NK-92 treated with Interleukin-12 subunit alpha and Interleukin-12 subunit beta, amount 100 ng/mL, for 24 hours (cell line): ENCODE results near the gene MTRR.

Experiments
- DNase-seq: peaks from one replicate; lab custom pipeline; 2025; lab: John Stamatoyannopoulos, UW

Gene MTRR

DNA sequence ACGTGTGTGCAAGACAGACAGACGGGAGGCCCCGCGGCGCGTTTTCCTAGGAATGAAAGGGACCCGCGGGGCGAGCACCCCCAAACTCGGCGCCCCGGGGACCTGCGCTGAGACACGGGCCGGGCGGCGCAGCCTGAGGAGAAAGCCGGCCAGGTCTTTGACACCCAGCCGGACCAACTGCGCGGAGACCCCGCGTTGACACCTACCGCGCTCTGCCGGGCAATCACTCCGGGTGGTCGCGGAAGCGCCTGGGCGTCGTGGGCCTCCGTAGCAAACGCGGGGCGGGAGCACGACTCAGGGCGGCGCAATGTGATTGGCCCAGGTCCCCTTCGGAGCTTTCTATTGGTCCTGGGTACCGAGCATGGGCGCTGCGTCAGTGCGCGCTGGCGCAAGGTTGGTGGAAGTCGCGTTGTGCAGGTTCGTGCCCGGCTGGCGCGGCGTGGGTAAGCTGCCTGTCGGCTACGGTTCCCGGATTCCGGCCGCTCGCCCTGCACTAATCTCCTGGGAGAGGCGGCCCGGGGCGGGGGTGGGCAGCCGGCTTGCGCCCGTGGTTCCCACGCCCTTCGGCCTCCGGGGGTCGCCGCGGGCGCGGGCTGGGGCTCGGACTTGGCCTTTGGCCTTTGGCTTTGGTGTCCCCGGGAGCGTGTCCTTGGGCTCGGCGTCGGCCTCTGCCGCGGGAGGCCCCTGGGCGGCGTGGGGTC is at the start of gene MTRR, which contains the start of gene FASTKD3:
MTRR (plus strand) TSS at position 376 of the 701 bp plus-strand sequence. CDS start 1,647 bp downstream, outside the sequence.
FASTKD3 (minus strand) TSS at position 259 of the 701 bp plus-strand sequence. CDS start 948 bp downstream, outside the sequence.
- DNase-seq = peak; percentile 89

DNA sequence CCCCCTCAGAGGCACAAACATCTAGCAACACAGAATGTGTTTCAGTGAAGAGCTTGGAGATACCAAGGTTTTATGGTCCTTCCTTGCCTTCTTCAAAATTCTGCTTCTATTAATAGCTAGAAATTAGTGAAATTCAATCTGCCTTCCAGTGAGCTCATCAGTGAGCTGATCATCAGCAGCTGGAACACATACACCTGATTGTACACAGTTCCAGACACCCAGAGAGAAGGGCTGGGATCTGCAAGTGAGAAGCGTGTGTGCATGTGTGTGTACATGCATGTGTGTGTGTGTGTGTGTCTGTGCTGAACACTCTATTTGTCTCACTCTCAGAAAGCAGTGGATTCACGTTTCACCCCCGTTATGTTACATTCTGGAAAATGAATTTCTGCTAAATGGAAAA is 46.5 kb upstream of the MTRR start:
- DNase-seq = no peak

DNA sequence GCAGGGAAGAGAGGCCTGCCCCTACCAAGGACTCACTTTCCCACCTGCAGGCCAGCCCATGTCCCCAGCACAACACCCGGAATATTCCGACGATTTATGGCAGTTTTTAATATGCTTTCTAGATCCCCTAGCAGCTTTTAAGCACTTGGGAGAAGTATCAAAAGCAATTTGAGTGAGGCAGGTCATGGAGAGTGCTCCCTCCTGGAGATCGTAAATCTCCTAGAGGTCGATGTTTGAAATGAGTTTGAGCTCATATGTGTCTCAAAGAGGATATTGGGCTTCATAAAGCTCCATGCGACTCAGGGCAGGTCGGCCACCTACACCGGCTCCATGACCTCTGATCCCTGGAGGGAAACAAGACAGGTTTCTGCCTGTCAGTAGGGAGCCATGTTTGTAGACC is 45.4 kb upstream of the MTRR start:
- no peak for DNase-seq

DNA sequence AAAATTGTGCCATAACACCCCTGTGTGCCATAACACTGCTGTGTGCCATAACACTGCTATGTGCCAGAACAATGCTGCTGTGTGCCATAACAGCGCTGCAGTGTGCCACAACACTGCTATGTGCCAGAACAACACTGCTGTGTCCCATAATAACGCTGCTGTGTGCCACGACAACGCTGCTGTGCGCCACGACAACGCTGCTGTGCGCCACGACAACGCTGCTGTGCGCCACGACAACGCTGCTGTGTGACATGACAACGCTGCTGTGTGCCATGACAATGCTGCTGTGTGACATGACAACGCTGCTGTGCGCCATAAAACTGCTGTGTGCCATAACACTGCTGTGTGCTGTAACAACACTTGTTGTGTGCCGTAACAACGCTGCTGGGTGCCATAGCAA is 44.0 kb upstream of the MTRR start:
- DNase-seq = no peak

DNA sequence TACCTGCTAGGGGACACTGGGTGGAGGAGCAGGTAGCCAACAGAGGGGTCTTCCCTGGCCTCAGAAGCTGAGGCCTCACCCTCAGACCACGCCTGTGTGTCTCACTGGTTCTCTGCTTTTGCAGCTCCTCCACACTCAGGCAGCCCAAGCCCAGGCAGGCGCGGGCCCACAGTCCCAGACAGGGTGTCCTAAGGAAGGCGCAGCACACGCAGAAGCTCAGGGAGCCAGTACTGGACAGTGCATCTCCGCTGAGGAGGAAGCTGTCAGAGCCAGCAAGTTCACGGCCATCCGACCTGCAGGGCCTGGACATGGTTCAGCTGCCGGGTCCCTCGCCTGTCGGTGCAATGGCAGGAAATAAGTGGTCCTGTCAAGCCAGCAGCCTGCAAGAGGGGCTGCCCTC is 43.3 kb upstream of the MTRR start:
- no peak for DNase-seq

DNA sequence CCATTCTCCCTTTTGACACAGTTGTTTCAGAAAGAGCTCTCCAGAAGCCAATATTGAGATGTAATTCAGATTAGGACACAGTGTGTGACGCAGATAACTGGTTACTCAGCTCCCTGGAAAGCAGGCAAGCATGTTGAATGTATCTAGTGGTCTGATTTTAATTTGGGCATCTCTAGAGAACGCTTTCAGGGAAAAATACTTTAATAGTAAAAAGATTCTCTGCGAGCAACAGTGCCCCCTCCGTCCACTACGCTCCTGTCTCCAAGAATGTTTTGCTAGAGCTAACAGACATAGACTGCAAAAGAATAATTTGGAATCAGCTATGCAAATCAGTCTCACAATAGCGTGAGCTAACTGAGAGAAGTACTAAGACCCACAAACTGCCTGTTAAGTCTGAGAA is 41.3 kb upstream of the MTRR start:
- DNase-seq = no peak

DNA sequence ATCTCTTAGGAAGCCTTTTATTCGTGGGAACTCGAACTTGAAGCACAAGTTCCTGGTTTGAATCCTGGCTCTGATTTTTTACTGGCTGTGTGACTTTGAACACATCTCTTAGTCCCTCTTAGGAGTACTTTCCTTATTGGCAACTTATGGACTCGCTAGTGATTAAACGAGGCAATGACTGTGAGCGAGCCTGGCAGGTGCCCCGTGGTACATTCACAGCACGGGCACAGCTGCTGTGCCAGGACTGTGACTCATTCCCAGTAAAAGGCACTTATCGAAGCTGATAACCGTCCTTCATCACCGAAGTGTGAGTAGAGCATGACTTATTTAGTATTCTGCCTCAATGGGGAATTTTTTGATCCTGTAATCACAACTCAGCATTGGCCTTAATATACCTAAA is 40.7 kb upstream of the MTRR start:
- DNase-seq = no peak

DNA sequence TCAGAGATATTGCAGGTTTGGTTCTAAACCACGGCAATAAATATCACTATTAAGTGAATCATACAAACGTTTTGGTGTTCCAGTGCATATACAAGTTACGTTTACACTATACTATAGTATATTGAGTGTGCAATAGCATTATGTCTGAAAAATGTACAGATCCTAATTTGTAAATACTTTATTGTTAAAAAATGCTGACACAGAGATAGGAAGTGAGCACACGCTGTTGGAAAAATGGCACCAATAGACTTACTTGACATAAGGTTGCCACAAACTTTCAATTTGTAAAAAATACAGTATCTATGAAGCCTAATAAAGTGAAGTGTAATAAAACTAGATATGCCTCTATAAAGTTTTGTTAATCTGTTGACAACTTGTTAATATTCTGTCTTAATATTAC is 34.0 kb upstream of the MTRR start:
- no peak for DNase-seq

DNA sequence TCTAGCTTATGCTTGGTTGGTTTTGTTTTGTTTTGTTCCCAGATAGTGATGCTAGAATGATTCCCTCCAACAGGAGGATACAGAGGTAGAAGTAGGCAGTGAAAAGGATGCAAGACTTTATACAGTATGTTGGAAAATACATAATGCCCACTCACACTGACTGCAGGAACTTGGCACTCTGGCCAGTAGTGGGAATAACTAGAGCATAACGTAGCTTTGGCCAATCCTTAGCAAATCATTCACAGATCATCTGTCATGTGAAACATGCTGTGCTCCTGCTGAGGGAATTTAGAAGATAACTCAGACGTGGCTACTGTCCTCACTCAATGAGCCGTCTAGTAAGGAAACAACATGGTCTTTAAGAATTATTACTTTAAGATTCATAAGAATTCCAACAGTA is 31.5 kb upstream of the MTRR start:
- DNase-seq = no peak

DNA sequence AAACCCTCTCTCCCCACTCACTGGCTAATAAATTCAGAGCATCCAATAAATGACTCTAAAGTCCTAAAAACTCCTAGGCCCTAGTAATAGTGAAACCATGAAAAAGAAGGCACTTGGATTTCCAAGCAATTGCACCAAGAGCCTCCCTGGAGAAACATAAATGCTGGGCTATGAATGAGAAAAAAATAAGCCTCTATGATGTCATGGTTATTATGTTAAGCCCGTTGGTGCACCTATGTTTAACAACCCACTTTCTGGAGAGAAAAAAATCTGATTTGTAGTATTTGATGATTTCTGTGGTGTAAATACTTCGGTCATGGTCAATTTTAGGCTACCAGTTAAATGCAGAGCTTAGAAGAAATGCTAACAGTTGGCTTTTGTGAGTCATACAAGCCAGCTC is 26.4 kb upstream of the MTRR start:
- no peak for DNase-seq

DNA sequence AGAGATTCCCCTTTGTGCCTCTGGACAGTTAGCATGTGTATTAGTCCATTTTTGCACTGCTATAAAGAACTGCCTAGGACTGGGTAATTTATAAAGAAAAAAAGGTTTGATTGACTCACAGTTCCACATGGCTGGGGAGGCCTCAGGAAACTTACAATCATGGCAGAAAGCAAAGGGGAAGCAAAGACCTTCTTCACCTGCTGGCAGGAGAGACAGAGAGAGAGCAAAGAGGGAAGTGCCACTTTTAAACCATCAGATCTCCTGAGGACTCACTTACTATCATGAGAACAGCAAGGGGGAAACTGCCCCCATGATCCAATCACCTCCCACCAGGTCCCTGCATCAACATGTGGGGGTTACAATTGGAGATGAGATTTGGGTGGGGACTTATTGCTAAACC is 24.0 kb upstream of the MTRR start:
- DNase-seq = no peak

DNA sequence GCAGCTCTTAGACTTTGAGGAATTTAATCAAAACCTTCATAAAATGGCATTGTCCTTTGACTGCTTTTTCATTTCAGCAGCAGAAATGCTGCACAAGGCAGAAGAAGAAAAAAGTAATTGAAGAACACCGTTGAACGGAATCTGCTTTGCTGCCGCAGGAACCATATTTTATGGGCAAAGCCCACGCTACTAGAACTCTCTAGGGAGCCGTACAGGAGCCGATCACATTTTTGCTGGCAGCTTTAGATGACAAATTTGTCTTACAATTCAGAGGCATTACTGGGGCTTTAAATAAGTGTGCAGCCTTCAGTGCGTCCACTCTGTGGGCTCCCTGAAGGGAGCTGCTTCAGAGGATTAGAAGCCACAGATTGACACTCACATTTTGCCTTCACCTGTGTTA is 23.4 kb upstream of the MTRR start:
- no peak for DNase-seq

DNA sequence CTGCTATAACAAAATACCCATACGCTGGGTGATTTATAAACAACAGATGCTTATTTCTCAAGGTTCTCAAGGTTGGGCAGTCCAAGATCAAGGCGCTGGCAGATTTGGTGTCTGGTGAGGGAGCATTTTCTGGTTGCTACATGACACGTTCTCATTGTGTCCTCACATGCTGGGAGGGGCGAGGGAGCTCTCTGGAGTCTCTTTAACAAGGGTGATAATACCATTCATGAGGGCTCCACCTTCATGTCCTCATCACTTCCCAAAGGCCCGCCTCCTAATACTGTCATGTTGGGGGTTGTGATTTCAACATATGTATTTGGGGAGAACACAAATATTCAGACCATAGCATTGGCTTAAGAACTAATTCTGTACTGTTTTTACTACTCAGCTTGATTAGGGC is 22.6 kb upstream of the MTRR start:
- no peak for DNase-seq

DNA sequence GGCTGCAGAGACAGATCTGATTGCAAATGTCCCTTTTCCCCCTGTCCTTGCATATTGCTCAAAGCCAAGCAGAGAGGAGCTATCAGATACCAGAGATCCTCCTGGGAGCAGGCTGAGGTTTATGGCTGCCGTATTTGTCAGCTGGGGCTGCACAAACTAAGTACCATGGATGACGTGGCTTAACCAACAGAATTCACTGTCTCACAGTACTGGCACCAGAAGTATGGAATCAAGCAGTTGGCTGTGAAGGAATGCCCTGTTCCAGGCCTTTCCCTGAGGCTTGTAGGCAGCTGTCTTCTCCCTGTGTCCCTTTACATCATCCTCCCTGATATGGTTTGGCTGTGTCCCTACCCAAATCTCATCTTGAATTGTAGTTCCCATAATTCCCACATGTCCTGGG is 20.7 kb upstream of the MTRR start:
- no peak for DNase-seq

DNA sequence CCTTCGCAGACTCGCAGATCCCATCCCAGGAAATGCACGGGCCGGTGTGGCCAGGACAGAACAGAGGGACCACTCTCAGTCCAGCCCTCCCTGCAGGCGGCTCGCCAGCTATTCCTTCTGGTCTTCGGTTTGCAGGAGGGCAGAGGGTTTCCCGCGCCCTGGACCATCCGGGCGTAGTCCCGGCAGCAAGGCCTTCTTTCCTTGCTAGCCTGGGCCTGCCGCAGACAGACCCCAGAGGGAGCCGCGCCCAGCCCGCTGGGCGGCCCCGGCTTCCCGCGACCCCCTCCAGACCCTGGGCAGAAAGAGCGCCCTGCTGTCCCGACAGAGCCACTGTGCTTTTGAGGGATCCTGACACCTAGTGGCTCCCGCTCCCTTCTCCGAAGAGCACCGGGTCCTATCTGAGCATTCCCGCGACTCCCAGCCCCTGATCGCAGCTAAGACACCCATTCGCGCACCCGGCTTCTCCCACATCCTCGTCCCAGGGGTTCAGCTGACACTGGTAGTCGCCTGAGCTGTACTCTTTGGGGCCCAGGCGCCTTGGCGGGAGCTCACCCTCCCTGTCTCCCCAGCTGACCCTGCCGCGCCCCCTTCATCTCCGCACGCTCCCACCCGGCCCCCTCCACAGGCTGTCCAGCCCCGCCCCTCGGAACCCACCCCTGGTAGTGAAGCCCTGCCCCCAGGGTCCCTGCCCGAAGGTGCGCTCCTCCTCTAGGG is 19.1 kb upstream of the MTRR start:
- no peak for DNase-seq

DNA sequence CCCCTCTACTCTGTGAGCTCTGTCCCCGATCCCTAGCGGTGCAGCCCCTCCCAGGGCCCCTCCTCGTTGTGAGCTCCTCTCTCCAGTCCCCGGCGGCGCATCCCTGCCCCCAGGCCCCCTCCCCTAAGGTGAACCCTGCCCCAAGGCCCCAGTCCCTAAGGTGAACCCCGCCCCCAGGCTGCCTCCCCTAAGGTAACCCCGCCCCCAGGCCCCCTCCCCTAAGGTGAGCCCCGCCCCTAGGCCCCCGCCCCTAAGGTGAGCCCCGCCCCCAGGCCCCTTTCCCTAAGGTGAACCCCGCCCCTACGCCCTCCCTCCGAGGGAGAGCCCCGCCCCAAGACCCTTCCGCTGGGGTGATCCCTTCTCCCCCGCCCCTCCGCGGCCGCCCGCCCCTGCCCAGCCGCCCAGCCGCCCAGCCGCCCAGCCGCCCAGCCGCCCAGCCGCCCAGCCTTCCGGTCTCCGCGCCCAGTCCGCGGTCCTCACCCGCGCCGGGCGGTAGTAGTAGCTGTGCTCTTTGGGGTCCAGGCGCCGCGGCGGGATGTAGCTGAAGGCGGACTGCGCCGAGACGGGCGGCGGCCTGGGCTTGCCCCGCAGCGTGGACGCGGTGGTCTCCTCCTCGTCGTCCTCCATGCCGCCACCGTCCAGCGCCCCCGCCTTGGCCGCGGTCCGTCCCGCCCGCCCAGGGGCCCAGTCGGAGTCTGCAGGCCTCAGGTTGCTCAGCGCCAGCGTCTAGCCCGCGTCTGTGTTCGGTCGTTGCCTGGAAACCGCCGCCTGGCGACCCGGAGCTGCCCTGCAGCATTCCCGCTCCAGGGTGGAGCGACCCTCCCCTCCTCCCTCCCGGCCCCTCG is 18.3 kb upstream of the MTRR start, which contains the start of gene CFAP90:
CFAP90 (minus strand) TSS at position 739 of the 845 bp plus-strand sequence; CDS start at position 627, 112 bp downstream.
- DNase-seq = no peak

DNA sequence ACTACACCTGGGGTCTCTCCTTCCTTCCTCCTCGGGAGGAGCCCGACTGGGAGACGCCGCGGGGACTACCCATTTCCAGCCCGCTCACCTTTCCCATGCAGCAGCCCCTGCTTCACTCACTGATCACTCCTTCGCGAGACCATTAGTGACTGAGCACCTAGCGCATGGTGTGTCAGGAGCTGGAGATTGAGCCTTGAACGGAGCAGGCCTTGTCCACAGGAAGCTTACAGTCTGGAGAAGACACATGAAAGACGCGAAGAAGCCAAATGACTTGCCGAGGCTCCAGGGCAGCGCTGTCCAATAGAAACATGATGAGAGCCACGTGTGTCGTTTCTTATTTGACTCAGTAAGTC is 17.7 kb upstream of the MTRR start:
- DNase-seq = no peak

DNA sequence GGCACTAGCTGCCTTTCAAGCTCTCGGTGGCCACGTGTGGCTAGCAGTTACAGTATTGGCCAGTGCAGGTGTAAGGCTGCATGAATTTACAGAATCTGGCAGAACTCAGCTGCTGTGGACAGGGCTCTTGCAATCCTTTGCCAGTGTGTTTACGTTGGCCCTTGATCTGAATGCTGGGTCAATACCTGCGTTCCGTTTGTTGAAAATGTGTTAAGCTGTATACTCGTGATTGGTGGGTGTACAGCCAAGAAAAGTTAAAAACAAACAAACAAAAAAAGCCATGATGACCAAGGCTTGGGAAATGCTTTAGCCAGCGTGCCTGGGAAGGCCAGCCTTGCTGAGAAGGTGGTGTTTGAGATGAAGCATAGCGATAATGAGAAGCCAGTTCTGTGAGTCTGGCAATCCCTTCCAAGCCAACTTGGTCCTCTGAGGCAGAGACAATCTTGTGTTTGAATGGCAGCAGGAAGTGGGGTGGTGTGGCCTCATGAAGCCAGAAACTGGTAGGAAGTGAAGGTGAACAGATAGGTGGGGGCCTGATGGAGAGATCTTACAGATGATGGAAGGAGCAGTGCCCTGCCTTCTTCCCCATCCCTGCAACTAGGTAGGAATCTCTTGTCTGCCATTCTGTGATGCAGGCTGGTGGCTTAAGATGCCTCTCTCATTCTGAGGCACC is 17.2 kb upstream of the MTRR start:
- DNase-seq = no peak

DNA sequence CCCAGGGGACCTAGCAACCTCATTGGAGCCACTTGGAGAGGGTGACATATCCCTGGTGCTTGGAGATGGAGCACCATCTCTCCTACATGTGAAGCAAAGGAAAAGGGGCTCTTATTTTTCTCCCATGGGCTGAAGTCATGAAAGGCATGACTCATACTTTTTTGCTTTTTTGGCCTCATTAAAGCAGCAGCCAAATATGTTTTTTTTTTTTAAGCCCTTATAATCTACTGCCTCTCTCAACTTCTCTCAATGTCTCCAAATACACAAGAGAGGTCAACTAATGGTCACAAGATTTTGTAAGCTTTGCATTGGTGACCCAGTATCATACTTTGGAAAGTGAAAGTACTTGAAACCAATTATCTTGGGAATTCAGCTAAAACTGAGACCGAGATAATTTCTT is 16.4 kb upstream of the MTRR start:
- DNase-seq = no peak

DNA sequence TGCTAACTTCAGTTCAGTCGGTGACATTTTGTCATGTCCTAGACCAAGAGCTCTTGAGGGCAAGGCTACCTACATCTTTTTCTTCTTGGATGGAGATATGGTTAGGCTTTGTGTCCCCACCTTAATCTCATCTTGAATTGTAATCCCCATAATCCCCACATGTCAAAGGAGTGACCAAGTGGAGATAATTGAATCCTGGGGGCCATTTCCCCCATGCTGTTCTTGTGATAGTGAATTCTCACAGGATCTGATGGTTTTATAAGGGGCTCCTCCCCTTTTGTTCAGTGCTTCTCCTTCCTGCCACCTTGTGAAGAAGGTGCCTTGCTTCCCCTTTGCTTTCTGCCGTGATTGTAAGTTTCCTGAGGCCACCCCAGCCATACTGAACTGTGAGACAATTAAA is 16.0 kb upstream of the MTRR start:
- no peak for DNase-seq

DNA sequence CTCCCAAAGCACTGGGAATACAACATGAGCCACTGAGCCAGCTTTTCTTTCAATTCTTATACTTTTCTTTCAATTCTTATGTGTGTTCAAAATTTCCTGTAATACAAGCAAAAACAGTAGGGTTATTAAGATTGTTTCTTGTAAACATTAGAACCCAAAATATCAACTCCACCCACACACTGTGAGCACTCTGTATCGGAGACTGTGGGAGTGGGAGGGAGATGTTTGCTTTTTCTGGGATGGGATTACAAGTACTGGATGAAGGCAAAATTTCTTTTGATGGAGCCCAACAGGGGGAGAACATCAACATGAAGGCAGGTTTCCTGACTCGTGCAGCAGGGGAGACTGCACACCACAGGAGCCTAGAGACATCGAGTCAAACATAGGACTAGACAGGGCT is 13.3 kb upstream of the MTRR start:
- no peak for DNase-seq

DNA sequence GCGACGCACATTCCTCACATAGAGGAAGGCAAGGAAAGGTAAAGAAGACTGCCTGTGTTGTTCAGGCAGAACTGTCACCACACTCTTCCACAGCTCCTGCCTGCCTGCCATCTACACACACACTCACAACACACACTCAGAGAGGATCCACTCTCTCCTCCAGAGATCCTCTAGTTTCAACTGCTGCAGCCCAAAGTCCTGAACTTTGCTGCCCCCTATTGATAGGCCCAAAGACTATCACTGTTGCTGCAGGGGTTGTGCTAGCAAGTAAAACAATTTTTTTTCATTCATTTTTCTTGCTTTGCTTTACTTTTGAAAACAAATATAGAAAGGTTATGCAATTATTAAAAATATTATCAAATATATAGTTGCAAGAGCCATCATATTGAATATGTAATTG is 12.1 kb upstream of the MTRR start:
- DNase-seq = no peak
